HG02981 (cell line): ENCODE data around the gene MDP1.

Experiments used
- ATAC-seq: cut with Tn5 transposase; IDR thresholded peaks from one replicate; pipeline ENCODE4 v1.9.1; 2021; ENCODE audit warnings: mild to moderate bottlenecking, moderate library complexity; ENCODE audit not compliant: unreplicated experiment

MDP1 gene

DNA sequence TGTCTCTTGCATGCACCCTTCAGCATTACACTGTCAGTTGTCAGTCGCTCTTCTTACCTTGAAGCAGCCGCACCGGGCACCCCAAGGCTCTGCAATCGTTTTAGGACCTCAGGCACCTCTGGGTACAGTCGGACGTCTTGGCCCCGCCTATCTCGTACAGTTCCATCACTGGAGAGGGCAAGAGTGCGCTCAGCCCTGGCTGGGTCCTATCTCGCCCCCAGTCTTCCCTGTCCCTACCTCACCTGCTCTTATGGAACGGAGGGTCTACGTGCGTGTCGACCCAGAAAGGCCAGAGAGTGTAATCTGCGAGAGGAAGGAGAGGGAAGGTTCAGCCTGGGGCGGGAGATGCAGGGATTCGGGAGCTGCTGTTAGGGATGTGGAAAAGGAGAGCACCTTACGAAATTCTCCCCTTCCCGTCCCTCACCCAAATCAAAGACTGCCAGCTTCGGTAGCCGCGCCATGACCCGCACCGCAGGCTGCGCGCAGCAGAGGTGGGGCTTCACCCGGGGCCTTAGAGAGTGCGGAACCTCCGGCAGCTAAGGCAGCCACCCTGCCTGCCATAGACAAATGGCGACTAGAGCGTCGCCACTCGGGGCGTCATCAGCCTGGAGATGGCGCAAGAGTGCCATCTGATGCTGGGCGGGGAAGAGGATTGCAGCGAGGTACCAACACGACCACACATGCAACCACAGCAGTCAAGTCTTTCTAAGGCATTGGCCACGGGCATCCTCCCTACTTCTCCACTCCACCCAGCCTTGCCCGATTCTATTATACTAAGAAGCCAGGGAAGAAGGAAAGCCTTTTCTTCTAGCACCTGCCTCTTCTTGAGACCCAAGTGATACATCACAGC lies at the start of gene MDP1:
Gene MDP1, minus strand, starts transcription at position 572 of the 850 bp plus-strand sequence. Its CDS starts 111 bp downstream, at position 461.
- peak; percentile 52 for ATAC-seq

DNA sequence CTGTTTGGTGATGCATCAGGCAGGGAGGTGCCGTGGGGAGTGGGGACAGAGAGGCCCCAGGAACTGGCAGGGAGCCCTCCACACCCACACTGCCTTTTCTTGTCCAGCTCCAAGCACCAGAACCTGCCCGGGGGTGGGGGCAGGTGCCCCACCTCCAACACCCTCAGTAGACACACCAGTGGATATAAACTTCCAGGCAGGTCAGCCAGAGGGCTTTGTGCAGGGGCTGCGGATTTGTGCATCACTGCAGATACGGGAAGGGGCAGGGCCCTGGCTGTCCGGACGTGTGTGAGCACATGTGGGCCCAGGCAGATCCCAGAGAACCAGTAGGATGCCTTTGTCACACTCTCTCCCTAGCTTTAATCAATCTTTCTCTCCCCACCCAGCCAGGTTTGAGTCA lies 48.4 kb upstream of the MDP1 start:
- no peak for ATAC-seq

DNA sequence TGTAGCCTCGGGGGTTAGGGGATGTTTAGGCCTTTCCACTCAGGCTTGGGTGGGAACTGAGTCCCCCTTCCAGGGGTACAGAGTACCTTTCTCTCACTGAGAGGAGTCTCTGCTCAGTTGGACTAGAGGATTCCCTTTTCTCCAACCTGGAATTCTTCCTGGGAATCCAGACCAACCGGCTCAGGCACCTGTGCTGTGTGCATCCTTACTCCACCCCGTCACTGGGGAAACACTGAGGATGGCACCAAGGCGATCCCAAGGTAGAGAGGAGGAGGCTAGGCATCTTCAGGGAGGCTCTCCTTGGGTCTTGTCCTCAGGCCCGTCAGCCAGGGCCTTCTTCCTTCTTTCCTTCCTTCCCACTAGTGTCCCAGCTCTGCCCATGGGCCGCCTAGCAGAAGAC lies 48.0 kb upstream of the MDP1 start:
- ATAC-seq, result no peak

DNA sequence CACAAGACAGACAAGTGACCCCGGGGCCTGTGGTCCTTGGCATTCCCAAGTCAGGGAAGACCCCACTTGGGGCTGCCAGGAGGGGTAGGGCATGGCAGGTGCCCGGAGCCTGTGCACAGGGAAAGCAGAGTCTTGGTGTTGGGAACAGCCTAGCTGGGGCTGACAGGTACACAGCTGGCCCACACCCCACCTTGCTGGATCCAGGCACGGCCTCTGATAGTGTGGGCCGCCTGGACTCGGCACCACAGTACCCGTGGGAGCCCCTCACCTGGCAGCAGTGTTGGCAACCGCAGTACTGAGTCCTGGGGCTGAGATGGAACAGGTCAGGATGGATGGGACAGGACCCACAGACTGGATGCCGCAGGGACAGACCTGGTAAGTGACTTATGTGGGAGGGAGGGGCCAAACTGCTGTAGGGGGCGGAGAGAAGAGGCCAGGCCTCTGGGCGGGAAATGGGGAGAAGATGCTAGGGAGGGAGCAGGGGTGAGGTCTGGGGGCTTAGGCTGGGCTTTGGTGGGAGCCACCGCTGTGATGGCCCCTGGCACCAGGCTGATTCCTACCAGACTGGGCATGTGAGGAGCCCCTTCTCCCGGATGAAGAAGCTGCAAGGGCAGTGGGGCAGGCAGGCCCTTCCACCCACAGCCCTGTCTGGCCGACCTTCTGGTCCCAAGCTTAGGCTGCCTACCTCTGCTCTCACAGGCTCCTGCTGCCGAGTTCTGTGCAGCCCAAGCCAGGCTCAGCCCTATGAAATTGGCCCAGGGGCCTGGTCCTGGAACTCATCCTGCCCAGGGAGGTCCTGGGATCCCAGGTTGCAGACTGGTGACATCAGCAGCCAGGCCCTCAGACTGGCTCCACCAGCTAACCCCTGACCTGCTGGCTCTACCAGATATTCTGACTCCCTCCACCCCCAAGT lies 47.2 kb upstream of the MDP1 start, which contains the start of gene TGM1:
Gene TGM1, minus strand, starts transcription at position 357 of the 913 bp plus-strand sequence. CDS start 825 bp downstream, outside the sequence.
- ATAC-seq, result no peak

DNA sequence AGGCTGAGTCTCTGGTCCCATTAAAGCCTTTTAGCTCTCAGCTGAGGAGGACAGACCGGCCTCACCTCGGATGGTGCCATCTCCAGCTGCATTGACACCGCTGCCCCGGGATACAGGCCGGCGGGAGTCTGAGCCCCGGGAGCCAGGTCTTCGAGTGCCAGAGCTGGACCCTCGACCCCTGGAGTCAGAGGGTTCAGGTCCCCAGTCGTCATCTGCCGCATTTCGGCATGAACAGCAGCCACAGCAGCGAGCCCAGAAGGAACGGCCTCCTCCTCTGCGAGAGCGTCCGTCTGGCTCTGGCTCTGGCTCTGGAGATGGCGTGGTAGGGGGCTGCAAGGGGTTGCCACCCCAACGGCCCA lies 46.1 kb upstream of the MDP1 start:
- no peak for ATAC-seq

DNA sequence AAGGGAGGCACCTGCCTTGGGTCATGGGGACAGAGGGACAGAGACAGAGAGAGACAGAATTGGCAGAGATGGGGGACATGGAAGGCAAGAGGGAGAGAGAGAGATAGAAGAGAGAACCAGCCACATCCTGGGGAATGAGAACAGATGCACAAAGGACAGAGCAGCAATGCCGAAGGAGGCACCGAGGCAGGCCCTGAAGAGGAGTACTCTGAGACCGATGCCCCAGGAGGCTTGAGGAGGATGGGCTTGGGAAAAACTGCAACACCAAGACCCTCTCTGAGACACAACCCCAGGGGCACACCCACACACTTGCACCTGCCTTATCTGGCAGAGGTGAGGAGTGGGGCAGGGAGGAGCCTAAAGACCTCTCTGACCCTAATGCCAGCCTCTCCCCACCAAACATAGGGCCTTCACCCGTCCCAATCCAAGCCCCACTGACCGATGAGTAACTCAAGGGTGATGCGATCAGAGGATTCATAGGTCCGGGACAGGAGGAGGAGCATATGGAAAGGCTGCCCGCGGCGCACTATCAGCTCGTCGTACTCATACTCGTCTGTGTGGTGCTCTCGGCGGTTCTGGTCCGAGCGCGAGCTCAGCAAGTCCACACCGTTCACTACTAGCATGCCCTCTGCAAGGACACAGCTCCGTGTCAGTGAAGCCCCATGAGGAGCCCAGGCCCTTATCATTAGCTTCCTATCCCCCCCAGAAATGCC lies 45.5 kb upstream of the MDP1 start:
- no peak for ATAC-seq

DNA sequence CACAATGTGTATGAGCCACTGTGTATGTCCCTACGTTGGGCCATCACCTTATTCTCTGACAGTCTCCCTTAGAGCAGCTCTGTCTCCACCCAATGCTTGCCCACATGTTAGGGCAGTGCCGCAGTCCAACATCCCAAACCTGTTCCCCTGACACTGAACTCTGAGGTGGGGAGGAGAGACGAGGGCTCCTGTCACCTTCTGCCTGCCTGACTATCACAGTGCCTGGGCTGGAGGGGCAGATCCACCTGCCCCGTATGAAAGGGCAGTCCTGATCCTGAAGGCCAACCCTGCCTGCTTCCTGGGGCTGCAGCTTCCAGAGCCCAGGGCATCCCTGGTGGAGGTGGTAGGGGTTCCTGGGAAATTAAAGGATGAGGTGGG lies 44.9 kb upstream of the MDP1 start:
- no peak for ATAC-seq

DNA sequence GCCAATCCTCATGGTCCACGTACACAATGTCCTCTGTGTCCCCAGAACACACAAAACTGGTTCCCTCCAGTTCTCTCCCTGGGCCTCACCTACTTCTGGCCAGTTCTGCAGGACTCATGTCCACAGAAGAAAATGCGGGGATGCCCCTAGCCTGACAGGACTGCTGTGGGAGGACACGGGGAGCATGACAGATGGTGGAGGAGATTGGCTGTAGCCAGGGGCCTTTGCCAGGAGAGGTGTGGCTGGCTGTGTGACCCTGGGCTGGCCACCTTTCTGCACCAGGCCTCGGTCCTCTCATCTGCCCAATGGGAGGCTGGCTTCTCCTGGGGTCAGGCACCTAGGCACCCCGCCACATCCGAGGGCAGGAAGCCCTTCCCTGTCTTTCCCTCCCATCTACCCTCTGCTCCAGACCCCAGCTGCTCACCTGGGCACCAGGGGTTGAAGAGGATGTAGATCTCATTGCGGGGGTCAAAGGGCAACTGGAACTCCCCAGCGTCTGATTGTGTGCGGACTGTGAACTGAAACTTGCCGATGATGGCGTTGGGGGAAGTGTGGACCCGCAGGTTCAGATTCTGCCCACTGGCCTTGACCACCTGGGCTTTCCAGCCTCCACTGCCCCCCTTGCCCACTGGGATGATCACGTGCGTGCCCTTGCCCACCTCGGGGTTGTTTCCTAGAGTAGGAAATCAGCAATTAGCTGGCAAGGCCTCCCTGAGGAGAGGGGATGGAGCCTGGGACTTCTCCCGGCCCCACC lies 44.3 kb upstream of the MDP1 start:
- no peak for ATAC-seq

DNA sequence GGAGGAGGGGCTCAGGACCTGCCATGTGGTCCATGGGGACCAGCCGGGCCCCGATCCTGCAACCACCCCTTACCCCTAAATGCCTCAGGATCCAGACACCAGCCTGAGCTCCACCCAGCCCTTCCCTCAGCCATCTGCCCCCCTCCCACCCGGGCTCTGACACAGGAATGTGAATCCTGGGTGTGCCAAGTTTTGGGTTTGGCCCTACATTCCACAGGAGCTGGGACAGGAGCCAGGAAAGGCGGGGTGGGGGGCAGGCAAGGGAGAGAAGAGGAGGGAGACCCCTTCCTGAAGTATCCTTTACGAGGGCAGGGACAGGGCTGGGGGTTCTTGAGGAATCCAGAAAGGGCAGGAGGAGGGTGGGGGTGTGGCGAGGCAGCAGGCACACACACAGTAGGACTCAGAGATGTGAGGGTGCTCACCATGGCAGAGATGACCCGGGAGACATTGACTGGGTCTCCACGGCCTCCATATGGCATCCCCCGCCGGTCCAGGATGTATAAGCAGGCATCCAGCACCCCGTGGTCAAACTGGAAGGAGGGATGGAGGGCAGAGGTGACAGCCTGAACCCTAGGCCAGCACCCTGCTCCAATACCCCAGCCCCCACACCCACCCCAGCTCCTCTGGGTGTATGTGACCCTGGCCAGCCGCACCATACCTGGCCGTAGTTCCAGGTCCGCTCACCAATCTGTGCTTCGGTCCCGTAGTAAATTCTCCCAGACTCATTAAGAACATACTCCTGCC lies 43.6 kb upstream of the MDP1 start:
- no peak for ATAC-seq

DNA sequence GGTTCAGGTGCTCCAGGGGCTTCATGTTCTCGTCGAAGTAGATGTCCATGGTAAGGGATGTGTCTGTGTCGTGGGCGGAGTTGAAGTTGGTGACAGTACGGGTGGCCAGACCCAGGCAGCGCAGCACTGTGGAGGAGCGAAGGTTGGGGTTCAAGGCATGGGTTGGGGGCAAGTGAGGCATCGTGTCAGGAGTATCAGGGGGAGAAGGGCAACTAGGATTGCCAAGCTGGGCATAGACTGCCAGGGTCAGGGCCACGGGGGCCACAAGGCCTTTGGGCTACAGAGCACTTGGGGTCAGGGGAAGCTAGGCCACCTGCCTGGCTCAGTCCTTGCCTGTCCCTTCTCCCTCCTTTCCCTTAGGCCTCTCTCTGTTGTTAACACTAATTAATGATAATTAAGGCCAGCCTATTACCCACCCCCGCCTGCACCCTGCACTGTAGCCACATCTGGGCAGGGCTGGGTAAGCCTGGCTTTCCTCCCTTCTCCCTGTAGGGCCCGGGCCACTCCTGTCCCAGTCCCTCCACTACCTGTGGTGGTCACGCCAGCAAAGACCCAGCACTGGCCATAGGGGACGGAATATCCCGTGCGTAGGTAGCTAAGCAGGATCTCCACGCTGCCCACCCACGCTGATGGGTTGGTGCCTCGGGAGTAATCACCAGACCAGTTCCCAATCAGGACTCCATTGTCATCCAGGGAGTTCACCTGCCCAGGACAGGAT lies 42.8 kb upstream of the MDP1 start:
- no peak for ATAC-seq

DNA sequence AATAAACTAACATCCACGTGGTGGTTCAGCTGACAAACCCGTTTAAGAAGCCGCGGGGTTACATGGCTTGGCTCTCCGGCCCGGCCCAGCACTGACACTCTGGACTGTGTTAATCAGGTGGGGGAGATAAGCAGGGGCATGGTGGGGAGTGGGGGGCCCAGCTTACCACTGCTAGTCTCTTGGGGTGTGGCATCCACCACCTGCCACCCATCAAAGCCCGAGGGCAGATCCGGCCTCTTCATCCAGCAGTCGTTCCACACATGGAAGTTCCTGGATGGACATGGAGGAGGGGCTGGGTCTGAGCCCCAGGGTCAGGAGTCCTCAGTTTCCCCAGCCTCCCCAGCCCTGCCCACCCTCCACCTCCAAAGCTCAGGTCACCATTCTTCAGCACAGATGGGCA lies 42.3 kb upstream of the MDP1 start:
- no peak for ATAC-seq

DNA sequence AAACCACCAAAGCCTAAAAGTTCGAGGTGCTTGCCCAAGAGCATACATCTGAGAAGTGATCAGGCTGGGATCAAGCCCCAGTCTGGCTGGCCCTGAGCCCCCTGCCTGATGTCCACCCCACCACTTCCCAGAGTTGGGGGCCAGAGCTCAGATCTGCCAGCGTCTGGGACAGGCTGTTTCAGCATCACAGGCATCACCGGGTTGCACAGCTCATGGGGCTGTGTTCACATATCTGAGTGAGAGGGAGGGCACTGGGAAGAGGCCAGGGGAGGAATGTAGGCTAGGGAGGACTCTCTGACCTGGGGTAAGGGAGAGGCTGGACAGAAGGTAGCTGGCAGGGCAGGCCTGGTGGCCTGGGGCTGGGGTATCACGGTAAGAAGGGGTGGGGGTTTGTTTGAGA lies 41.1 kb upstream of the MDP1 start:
- no peak for ATAC-seq

DNA sequence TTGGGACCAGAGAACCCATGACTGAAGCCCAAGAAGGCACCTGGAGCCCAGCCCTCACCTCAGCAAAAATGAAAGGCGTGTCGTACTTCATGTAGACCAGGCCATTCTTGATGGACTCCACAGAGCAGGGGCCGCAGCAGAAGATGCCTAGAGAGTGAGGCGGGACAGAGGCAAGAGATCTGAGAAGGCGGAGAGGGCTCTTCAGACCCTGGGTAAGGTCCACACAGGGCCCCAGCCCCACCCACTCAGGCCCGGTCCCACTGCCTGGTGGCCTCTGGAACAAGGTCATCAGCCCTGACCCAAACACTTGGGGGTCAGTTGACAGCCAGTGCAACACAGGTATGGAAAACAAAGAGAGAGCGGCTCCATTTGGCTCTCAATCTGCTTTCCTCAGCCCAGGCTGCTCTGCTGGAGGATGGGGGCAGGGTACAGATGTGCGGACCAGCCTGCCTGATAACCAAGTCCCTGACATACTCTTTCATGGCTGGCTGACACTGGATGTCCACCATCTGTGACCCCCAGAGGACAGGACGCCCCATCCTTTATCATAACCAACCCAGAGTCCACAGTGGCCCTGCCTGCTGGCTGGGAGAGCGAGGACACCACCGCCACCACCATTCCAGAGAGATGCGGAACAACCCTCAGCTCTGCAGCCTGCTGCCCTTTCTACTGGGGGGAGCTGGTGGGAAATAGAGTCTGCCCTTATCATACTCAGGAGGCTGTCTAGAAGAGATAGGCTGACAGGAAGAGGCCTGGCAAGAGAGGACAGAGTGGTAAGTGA lies 40.3 kb upstream of the MDP1 start:
- ATAC-seq, result no peak

DNA sequence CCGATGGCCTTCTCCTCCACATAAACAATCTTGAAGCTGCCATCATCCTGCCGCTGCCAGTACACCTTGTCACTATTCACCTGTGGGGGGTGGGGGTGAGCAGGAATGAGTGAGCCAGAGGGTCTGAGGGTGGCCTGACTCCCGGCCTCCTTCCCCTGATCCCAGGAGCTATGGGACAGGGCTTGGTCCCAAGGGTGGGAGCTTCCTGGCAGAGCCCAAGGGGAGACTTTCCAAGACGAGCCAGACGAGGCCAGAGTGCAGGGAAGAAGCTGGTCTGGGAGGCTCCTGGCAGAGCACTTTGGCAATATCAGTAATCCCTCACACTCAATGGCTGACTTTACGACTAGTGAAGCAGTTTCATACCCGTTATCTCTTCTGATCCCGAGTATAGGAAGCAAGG lies 39.6 kb upstream of the MDP1 start:
- ATAC-seq, result no peak

DNA sequence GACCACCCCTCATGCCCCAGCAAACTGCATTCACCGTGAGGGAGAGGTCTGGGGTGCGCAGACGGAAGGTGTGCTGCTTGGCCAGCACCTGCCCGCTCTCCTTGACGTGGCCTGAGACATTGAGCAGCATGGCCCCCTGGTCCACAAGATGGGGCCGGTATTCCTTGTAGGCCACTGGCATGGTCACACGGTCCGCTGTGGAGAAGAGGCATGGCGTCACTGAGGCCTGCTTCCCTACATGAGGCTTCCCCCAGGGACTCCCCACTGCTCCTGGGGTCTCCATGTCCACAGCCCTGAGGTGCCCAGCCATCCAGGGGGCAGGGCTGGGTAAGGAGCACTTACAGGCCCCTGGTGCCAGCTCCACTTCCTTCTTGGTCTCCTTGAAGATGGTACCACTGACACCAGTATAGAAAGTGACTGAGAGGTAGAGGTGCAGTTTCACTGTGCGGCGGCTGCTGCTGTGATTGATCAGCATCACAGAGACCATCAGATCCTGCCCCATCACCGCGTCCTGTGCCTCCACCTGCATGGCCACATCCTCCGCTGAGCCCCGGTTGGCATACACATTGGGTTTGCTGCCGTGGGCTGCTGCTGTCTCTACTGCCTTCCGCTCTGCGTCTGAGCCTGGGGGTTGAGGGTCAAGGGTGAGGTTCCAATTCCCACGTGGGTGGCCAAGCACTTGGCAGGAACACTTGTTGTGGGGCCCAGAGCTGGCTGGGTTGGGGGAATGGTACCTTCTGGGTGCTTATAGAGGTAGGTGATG lies 38.9 kb upstream of the MDP1 start:
- no peak for ATAC-seq

DNA sequence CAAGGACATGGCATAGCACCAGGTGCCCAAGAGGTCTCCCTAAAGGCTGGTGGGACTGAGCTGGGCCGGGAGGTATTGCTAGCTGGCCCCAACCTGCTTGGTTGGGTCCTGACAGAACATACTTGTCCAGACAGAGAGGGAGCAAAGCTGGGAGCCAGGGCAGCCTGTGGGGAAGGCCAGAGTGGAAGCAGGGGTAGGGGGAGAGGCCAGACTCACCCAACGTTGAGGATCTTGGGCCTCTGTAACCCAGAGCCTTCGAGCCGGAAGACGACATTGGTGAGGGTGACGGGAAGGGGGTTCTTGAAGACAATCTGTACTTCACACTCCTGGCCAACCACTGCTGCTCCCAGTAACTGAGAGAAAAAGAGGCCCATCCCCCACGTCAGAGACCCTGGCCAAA lies 38.1 kb upstream of the MDP1 start:
- ATAC-seq, result no peak

DNA sequence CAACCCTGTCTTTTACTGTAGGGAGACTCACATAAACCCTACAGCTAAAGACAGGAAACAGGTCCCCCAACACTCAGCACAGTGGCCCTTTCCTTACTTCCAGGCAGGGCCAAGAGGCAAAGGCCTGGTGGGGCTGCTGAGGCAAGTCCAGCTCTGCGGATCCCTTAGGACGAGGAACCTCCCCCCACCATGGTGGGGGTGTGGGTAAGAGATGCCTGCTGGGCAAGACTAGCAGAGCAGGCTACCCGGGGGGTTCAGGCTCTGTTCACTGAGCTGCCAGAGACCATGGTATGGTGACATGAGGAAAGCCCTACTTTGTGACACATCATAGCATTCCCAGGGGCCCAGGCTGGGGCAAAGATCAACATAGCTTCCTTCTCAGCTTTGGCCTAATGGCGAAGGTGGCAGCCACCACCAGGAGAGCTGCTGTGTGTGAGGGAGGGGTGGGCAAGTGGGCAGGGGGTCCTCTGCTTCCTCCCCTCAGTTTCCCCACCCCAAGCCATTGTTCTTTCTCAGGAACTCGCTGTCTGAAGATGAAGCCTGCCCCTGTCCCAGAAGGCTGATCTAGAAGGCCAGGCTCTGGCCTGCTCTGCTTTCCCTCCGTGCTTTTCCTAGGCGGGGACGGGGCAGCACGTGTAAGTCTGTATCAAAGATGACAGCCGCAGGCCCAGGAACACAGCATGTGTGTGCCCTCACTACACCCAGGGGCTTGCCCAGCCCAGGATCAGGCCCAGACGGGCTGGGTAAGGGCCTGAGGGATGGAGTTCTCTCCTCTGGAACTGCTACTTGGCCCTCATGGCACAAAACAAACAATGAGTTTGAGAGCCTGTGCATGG lies 36.6 kb upstream of the MDP1 start:
- ATAC-seq, result no peak
